Thymus (tissue), 11 donors: ENCODE results near the gene DARS2. TPM values are rescaled to one million over a fixed set of nuclear protein-coding genes. Genes with fewer than 3 reads are reported as not detected.
"Not testable (repeated sequence)": the region's sequence is repeated elsewhere in the genome, so short reads cannot be mapped to it uniquely, and the experiment has no call there.

Source experiments
- DNase-seq, 9 donors: peaks; one replicate each; pipeline ENCODE4 v3.0.0-alpha.2; 2013; ENCODE audit warnings: low spot score in 9 of 9, low read depth in 6 of 9, missing footprints in 1 of 9
- H3K27ac ChIP-seq, 2 donors: one replicate each; pipeline ENCODE4 v1.5.1; 2013; ENCODE audit warnings: control low read depth in 1 of 2, low read depth in 1 of 2, low read length in 1 of 2, mild to moderate bottlenecking in 1 of 2, moderate library complexity in 1 of 2
- H3K27me3 ChIP-seq, 2 donors: one replicate each; pipeline ENCODE4 v1.5.1; 2013; ENCODE audit warnings: low read length in 1 of 2; ENCODE audit not compliant: control insufficient read depth in 2 of 2, insufficient read depth in 1 of 2
- H3K36me3 ChIP-seq, 2 donors: one replicate each; pipeline ENCODE4 v1.5.1; 2013; ENCODE audit warnings: low read length in 1 of 2, mild to moderate bottlenecking in 1 of 2, moderate library complexity in 1 of 2; ENCODE audit not compliant: control insufficient read depth in 2 of 2, insufficient read depth in 2 of 2
- H3K4me1 ChIP-seq, 2 donors: one replicate each; pipeline ENCODE4 v1.5.1; 2013; ENCODE audit warnings: low read length in 2 of 2; ENCODE audit not compliant: control insufficient read depth in 2 of 2, insufficient read depth in 2 of 2
- H3K4me3 ChIP-seq, 2 donors: one replicate each; pipeline ENCODE4 v1.5.1; 2013; ENCODE audit warnings: low read length in 2 of 2, control low read depth in 1 of 2, mild to moderate bottlenecking in 1 of 2
- H3K9me3 ChIP-seq, 2 donors: one replicate each; pipeline ENCODE4 v1.5.1; 2013; ENCODE audit warnings: low read length in 1 of 2, mild to moderate bottlenecking in 1 of 2; ENCODE audit not compliant: control insufficient read depth in 2 of 2, insufficient read depth in 1 of 2
- WGBS: extraction: QIAGEN DNeasy Blood & Tissue Kit; methylation state at CpG from one replicate; pipeline ENCODE4 v1.1.7; 2013; 5-methylcytosine and 5-hydroxymethylcytosine counted together
- polyA plus RNA-seq: library from polyadenylated mRNA; stranded (reverse); fragments of 200-250 nt; gene quantifications from one replicate; pipeline ENCODE4 v1.2.3, GENCODE V29; 2013
- total RNA-seq: library from RNA; stranded (reverse); fragments of 120-200 nt; gene quantifications from one replicate; pipeline ENCODE4 v1.2.4, GENCODE V29; 2013
- donor health status: healthy.

DARS2 gene
- total and polyA plus RNA-seq, 2 donors = 8.0 to 14.4 TPM

- H3K36me3 ChIP-seq = peaks cover 4 to 17% of the 10 kb centered on the region in 2 donors
- DNase-seq, H3K9me3 ChIP-seq, H3K4me3 ChIP-seq, H3K27ac ChIP-seq, H3K27me3 ChIP-seq, H3K4me1 ChIP-seq: not testable (repeated sequence)
- WGBS = 97% methylated on average over 5 of the region's 5 CpGs
Observed at GRCh38 chr1:173813654-173814053, 10.8 kb upstream of the DARS2 start.

- H3K4me1 ChIP-seq = peaks cover 2 to 6% of the 10 kb centered on the region in 2 donors
- peaks cover 0 to 15% of the 10 kb centered on the region in 2 donors for H3K36me3 ChIP-seq
- no peak overlapping the region for H3K4me3 ChIP-seq
- no peak for DNase-seq
- H3K27ac ChIP-seq = no peak overlapping the region
- 99% methylated on average over 1 of the region's 1 CpG for WGBS
- no peaks in the 10 kb centered on the region for H3K27me3 ChIP-seq
- peaks cover 0 to 4% of the 10 kb centered on the region in 2 donors for H3K9me3 ChIP-seq
Observed at GRCh38 chr1:173818459-173818858, 6.0 kb upstream of the DARS2 start.

GRCh38 chr1:173821680-173822079, 2.8 kb upstream of the DARS2 start:
- Histone ChIP-seq H3K36me3 (peaks cover 0 to 15% of the 10 kb centered on the region in 2 donors), H3K9me3 (peaks cover 0 to 3% of the 10 kb centered on the region in 2 donors), H3K27ac (no peak overlapping the region), H3K4me1 (peaks cover 2 to 17% of the 10 kb centered on the region in 2 donors), H3K27me3 (no peaks in the 10 kb centered on the region), H3K4me3 (no peak overlapping the region)
- WGBS = 97% methylated on average over 4 of the region's 4 CpGs
- DNase-seq = no peak

- H3K36me3 ChIP-seq = peaks cover 0 to 7% of the 10 kb centered on the region in 2 donors
- H3K9me3 ChIP-seq = no peaks in the 10 kb centered on the region
- no peak for DNase-seq
Observed at GRCh38 chr1:173823781-173824314, 625 bp upstream of the DARS2 start.

GRCh38 chr1:173827611-173828010, 3.1 kb downstream of the DARS2 start:
- no peak overlapping the region for H3K4me3 ChIP-seq
- no peaks in the 10 kb centered on the region for H3K27me3 ChIP-seq
- peaks cover 2 to 17% of the 10 kb centered on the region in 2 donors for H3K4me1 ChIP-seq
- peaks cover 0 to 6% of the 10 kb centered on the region in 2 donors for H3K36me3 ChIP-seq
- no peak overlapping the region for H3K27ac ChIP-seq
- WGBS = 95% methylated on average over 2 of the region's 2 CpGs
- no peak for DNase-seq
- H3K9me3 ChIP-seq = no peaks in the 10 kb centered on the region

More at GRCh38 chr1:173823781-173824314, 625 bp upstream of the DARS2 start:
- WGBS = under 1% methylated on average over 25 of the region's 25 CpGs
- peak overlapping the region; percentile 55 to 81 for H3K4me3 ChIP-seq
- peak overlapping the region; percentile 93 to 95 for H3K27ac ChIP-seq
- peaks cover 2 to 17% of the 10 kb centered on the region in 2 donors for H3K4me1 ChIP-seq
- H3K27me3 ChIP-seq = no peaks in the 10 kb centered on the region

GRCh38 chr1:173832748-173833147, 8.3 kb downstream of the DARS2 start:
- Histone ChIP-seq H3K9me3 (no peaks in the 10 kb centered on the region), H3K4me1 (no peaks in the 10 kb centered on the region), H3K27ac (no peak overlapping the region), H3K36me3 (peaks cover 7 to 31% of the 10 kb centered on the region in 2 donors), H3K4me3 (no peak overlapping the region), H3K27me3 (no peaks in the 10 kb centered on the region)
- DNase-seq = no peak
- WGBS = 100% methylated on average over 1 of the region's 1 CpG

- H3K27me3 ChIP-seq = no peaks in the 10 kb centered on the region
- H3K36me3 ChIP-seq = peaks cover 12 to 43% of the 10 kb centered on the region in 2 donors
- WGBS = 97% methylated on average over 4 of the region's 4 CpGs
- no peak overlapping the region for H3K4me3 ChIP-seq
- H3K27ac ChIP-seq = no peak overlapping the region
- H3K4me1 ChIP-seq = no peaks in the 10 kb centered on the region
- no peaks in the 10 kb centered on the region for H3K9me3 ChIP-seq
- DNase-seq = no peak
Observed at GRCh38 chr1:173852105-173852504, 27.6 kb downstream of the DARS2 start.

- no peak overlapping the region for H3K4me3 ChIP-seq
- H3K27me3 ChIP-seq = no peaks in the 10 kb centered on the region
- peaks cover 17 to 50% of the 10 kb centered on the region in 2 donors for H3K36me3 ChIP-seq
- no peaks in the 10 kb centered on the region for H3K9me3 ChIP-seq
- H3K27ac ChIP-seq = no peak overlapping the region
- DNase-seq = no peak
- H3K4me1 ChIP-seq = no peaks in the 10 kb centered on the region
- 96% methylated on average over 5 of the region's 5 CpGs for WGBS
Observed at GRCh38 chr1:173853074-173853473, 28.6 kb downstream of the DARS2 start.

GRCh38 chr1:173856014-173856413, 31.5 kb downstream of the DARS2 start:
- Histone ChIP-seq H3K27ac (no peak overlapping the region), H3K36me3 (peaks cover 17 to 54% of the 10 kb centered on the region in 2 donors), H3K4me1 (no peaks in the 10 kb centered on the region), H3K9me3 (no peaks in the 10 kb centered on the region), H3K27me3 (no peaks in the 10 kb centered on the region), H3K4me3 (no peak overlapping the region)
- no peak for DNase-seq
- WGBS = 91% methylated on average over 1 of the region's 1 CpG
